OCI-LY1 (cell line): ENCODE data around the gene MYO1G.

Source experiments
- EZH2 ChIP-seq: fragments of 200-600 bp; sonication (generic), shearing (Covaris generic); IDR thresholded peaks from 2 replicates; pipeline ENCODE4 v1.8.0; 2017; ENCODE audit warnings: borderline replicate concordance, mixed run types, mild to moderate bottlenecking, antibody characterized with exemption, low read length, moderate library complexity, mixed read lengths
- TF ChIP-seq, protein P1 (sequence below): fragments of 200-600 bp; sonication (generic), shearing (Covaris generic); IDR thresholded peaks from 2 replicates; pipeline ENCODE4 v1.5.1; 2017; ENCODE audit warnings: mild to moderate bottlenecking, antibody characterized with exemption, low read length, moderate library complexity, mixed read lengths

DNA sequence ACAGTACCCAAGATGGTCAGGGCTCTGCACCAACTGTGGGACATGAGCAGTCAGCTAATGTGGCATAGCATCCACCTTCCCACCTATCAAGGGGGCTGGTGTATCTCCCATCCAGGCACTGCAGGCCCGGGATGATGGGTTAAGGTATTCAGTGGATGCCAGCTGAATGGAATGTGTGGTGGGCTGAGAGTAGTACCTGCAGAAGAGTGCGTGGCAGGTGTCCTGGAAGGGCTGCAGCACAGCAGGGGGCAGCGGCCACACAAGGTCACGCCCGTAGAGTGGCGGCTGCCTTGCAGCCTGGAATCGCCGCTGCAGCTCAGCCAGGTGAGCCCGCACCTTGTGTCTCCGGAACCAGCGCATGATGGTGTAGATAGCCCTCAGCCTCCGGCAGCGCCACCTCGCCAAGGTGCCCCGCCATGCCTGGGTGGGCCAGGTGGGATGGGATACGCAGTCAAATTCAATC, 13.3 kb downstream of the MYO1G start:
- TF ChIP-seq, protein P1, sequence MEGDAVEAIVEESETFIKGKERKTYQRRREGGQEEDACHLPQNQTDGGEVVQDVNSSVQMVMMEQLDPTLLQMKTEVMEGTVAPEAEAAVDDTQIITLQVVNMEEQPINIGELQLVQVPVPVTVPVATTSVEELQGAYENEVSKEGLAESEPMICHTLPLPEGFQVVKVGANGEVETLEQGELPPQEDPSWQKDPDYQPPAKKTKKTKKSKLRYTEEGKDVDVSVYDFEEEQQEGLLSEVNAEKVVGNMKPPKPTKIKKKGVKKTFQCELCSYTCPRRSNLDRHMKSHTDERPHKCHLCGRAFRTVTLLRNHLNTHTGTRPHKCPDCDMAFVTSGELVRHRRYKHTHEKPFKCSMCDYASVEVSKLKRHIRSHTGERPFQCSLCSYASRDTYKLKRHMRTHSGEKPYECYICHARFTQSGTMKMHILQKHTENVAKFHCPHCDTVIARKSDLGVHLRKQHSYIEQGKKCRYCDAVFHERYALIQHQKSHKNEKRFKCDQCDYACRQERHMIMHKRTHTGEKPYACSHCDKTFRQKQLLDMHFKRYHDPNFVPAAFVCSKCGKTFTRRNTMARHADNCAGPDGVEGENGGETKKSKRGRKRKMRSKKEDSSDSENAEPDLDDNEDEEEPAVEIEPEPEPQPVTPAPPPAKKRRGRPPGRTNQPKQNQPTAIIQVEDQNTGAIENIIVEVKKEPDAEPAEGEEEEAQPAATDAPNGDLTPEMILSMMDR: no peak
- no peak for TF ChIP-seq EZH2
